SU-DHL-6 (cell line): ENCODE data around the gene RINL.

Source experiments
- H2AFZ ChIP-seq: fragments of 200-600 bp; sonication (generic); 2 replicates; pipeline ENCODE4 v1.6.1; 2014; ENCODE audit warnings: low read depth, mild to moderate bottlenecking, moderate library complexity, mixed read lengths, antibody characterized with exemption, low read length; ENCODE audit not compliant: severe bottlenecking
- H3F3A ChIP-seq: fragments of 200-600 bp; shearing (Covaris generic); 2 replicates; pipeline ENCODE4 v1.6.0; 2016; ENCODE audit warnings: antibody characterized with exemption, mild to moderate bottlenecking; ENCODE audit not compliant: insufficient read depth
- H3K27ac ChIP-seq: fragments of 200-600 bp; sonication (generic); 2 replicates; pipeline ENCODE4 v1.5.1; 2016; ENCODE audit warnings: low read depth, mild to moderate bottlenecking, low read length, moderate library complexity, mixed read lengths
- H3K27me3 ChIP-seq: fragments of 200-600 bp; sonication (generic), shearing (Covaris generic); 2 replicates; pipeline ENCODE4 v1.6.0; 2014; ENCODE audit warnings: mild to moderate bottlenecking, low read length
- H3K36me3 ChIP-seq: fragments of 200-600 bp; sonication (generic); 2 replicates; pipeline ENCODE4 v1.6.1; 2014; ENCODE audit warnings: mild to moderate bottlenecking, low read length, mixed read lengths
- H3K4me2 ChIP-seq: fragments of 300-600, 200-600 bp; shearing (Covaris generic), sonication (generic); 2 replicates; pipeline ENCODE4 v1.6.0; 2014; ENCODE audit warnings: low read length, low read depth, mild to moderate bottlenecking; ENCODE audit not compliant: poor library complexity, severe bottlenecking
- H3K4me3 ChIP-seq: fragments of 200-600 bp; sonication (generic); 2 replicates; pipeline ENCODE4 v1.5.1; 2014; ENCODE audit warnings: antibody characterized with exemption, low read length, mild to moderate bottlenecking, mixed read lengths; ENCODE audit not compliant: insufficient read depth, poor library complexity, severe bottlenecking
- H3K79me2 ChIP-seq: fragments of 200-600 bp; sonication (generic); 2 replicates; pipeline ENCODE4 v1.6.1; 2014; ENCODE audit warnings: mild to moderate bottlenecking, low read length, moderate library complexity; ENCODE audit not compliant: insufficient read depth
- H3K9ac ChIP-seq: fragments of 200-600 bp; sonication (generic); 2 replicates; pipeline ENCODE4 v1.7.0; 2014; ENCODE audit warnings: mild to moderate bottlenecking, low read length
- H3K9me2 ChIP-seq: fragments of 200-600 bp; sonication (generic); replicated peaks from 2 replicates; pipeline ENCODE4 v1.6.1; 2014; ENCODE audit warnings: low read length; ENCODE audit not compliant: insufficient read depth
- H3K9me3 ChIP-seq: fragments of 200-600 bp; sonication (generic); 2 replicates; pipeline ENCODE4 v1.6.1; 2014; ENCODE audit warnings: low read length, mixed read lengths; ENCODE audit not compliant: insufficient read depth
- H4K20me1 ChIP-seq: fragments of 200-600 bp; sonication (generic); 2 replicates; pipeline ENCODE4 v1.6.1; 2014; ENCODE audit warnings: low read depth, mild to moderate bottlenecking, antibody characterized with exemption, low read length, moderate library complexity, mixed read lengths
- EZH2phosphoT487 ChIP-seq: fragments of 200-600 bp; sonication (generic), shearing (Covaris generic); conservative IDR thresholded peaks from 2 replicates; pipeline ENCODE4 v1.6.1; 2018; ENCODE audit warnings: mild to moderate bottlenecking, antibody characterized with exemption, low read length, moderate library complexity, mixed read lengths
- TF ChIP-seq, protein P1 (sequence below): fragments of 200-600 bp; sonication (generic); IDR thresholded peaks from one replicate; pipeline ENCODE4 v1.5.1; 2017; ENCODE audit warnings: antibody characterized with exemption, mild to moderate bottlenecking, low read length, moderate library complexity; ENCODE audit not compliant: insufficient read depth, poor library complexity, severe bottlenecking

The RINL gene

GRCh38 chr19:38849147-38849859 is 28.8 kb downstream of the RINL start:
- H3K36me3 ChIP-seq = peaks cover 38% of the 10 kb centered on the region
- peaks cover 55% of the 10 kb centered on the region for H3K79me2 ChIP-seq
- H3K9me3 ChIP-seq = no peaks in the 10 kb centered on the region
- H3K9me2 ChIP-seq = no peaks in the 10 kb centered on the region
- H4K20me1 ChIP-seq = peaks cover 36% of the 10 kb centered on the region
- H3K4me3 ChIP-seq = peak overlapping the region; percentile 78
- H3K4me2 ChIP-seq = peak overlapping the region; percentile 73
- H3F3A ChIP-seq = peaks cover 28% of the 10 kb centered on the region
- H3K27me3 ChIP-seq = no peaks in the 10 kb centered on the region
- no peak overlapping the region for H2AFZ ChIP-seq
- TF ChIP-seq, protein P1, sequence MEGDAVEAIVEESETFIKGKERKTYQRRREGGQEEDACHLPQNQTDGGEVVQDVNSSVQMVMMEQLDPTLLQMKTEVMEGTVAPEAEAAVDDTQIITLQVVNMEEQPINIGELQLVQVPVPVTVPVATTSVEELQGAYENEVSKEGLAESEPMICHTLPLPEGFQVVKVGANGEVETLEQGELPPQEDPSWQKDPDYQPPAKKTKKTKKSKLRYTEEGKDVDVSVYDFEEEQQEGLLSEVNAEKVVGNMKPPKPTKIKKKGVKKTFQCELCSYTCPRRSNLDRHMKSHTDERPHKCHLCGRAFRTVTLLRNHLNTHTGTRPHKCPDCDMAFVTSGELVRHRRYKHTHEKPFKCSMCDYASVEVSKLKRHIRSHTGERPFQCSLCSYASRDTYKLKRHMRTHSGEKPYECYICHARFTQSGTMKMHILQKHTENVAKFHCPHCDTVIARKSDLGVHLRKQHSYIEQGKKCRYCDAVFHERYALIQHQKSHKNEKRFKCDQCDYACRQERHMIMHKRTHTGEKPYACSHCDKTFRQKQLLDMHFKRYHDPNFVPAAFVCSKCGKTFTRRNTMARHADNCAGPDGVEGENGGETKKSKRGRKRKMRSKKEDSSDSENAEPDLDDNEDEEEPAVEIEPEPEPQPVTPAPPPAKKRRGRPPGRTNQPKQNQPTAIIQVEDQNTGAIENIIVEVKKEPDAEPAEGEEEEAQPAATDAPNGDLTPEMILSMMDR = no peak
- no peak for TF ChIP-seq EZH2phosphoT487
- peak overlapping the region; percentile 92 for H3K27ac ChIP-seq
- H3K9ac ChIP-seq = peak overlapping the region; percentile 98

DNA sequence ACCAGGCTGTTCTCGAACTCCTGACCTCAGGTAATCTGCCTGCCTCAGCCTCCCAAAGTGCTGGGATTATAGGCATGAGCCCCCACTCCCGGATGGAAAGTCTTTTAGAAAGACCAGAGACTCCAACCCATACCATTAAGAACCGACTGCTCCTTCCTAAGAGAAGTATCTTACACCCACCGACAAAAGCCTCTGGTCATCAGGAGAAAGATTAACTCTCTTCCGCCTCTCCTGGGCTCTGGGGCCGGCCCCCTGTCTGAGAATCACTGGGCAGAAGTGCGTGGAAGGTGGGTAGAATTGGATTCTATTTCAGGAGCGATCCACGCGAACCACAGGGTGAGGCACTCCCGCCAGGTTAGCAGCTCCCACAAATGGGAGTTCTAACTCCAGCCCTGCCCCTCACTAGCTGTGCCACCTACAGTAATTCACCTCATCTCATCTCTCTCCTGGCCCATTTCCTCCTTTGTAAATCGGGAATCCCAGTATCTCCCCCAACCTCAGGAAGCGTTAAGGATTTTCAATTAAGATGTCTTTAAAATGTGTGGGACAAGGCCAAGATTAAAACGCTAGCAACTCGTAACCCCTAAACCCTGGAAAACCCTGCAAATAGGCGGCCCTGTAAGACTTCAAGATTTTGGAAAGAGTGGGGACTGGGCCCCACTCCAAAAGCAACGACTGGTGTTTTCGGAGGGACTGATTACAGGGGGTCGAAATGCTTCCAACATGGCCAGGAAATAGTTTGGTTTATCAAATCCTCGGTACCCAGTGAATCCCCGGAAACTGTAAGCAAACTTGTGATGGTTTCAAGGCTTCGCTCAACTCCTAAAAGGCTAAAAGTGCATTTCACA is 29.6 kb downstream of the RINL start:
- Histone ChIP-seq H3K4me2 (peak overlapping the region; percentile 73), H3K27me3 (no peaks in the 10 kb centered on the region), H3K9me2 (no peaks in the 10 kb centered on the region), H2AFZ (no peak overlapping the region), H4K20me1 (peaks cover 44% of the 10 kb centered on the region), H3K79me2 (peaks cover 63% of the 10 kb centered on the region), H3K9me3 (no peaks in the 10 kb centered on the region), H3F3A (peaks cover 24% of the 10 kb centered on the region), H3K4me3 (peak overlapping the region; percentile 78), H3K27ac (peak overlapping the region; percentile 92), H3K36me3 (peaks cover 46% of the 10 kb centered on the region), H3K9ac (peak overlapping the region; percentile 98)
- no peak for TF ChIP-seq EZH2phosphoT487
- TF ChIP-seq, protein P1 = no peak

DNA sequence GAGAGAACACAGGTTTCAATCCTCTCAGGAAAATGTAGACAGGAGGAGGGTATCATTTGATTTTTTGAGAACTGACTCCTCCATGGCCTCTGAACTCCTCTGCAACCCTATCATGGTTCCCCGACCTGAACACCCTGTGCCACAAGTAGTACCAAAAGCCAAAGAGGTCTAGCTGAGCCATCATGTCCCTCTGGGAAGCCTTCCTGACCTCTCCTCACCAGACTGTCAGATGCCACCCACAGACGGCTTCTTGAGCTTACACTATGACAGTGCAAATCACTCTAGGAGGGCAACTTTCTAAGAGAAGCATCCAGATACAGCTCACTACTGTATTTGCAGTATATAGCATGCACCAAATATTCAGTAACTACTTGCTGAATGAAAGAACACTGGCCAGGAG is 32.0 kb downstream of the RINL start:
- peaks cover 69% of the 10 kb centered on the region for H3K36me3 ChIP-seq
- H3K4me3 ChIP-seq = no peak overlapping the region
- H3K27ac ChIP-seq = no peak overlapping the region
- H3K9ac ChIP-seq = no peak overlapping the region
- no peaks in the 10 kb centered on the region for H3K9me3 ChIP-seq
- H3K79me2 ChIP-seq = peaks cover 81% of the 10 kb centered on the region
- H3K4me2 ChIP-seq = no peak overlapping the region
- no peaks in the 10 kb centered on the region for H3K27me3 ChIP-seq
- TF ChIP-seq, protein P1 = no peak
- TF ChIP-seq EZH2phosphoT487 = no peak
- peaks cover 68% of the 10 kb centered on the region for H4K20me1 ChIP-seq
- no peaks in the 10 kb centered on the region for H3K9me2 ChIP-seq
- H2AFZ ChIP-seq = no peak overlapping the region
- H3F3A ChIP-seq = peaks cover 24% of the 10 kb centered on the region
